SK-N-SH (cell line): ENCODE data around the gene CAPS.

Experiments used
- CHD2 ChIP-seq: fragments of 150-350 bp; IDR thresholded peaks from 2 replicates; pipeline ENCODE4 v1.6.1; 2018; ENCODE audit warnings: low read length; ENCODE audit not compliant: partially characterized antibody
- CTCF ChIP-seq: fragments of 200-600 bp; sonication (generic); IDR thresholded peaks from 2 replicates; pipeline ENCODE4 v1.6.1; 2017; ENCODE audit warnings: antibody characterized with exemption, mild to moderate bottlenecking, moderate library complexity
- EP300 ChIP-seq, 2 experiments: IDR thresholded peaks; 2 replicates each; pipeline versions ENCODE4 v1.4.0 to v1.6.1; 2012; ENCODE audit warnings: borderline replicate concordance in 1 of 2, low read depth in 1 of 2, low read length in 1 of 2
- EZH2phosphoT487 ChIP-seq: fragments of 200-600 bp; sonication (generic); IDR thresholded peaks from 2 replicates; pipeline ENCODE4 v1.6.1; 2017; ENCODE audit warnings: low read depth, mixed run types, mild to moderate bottlenecking, antibody characterized with exemption, moderate library complexity, borderline replicate concordance
- MXI1 ChIP-seq: IDR thresholded peaks from 2 replicates; pipeline ENCODE4 v1.6.1; 2012; ENCODE audit warnings: mild to moderate bottlenecking, low read depth, low read length, improper control_type of control experiment
- RAD21 ChIP-seq: IDR thresholded peaks from 2 replicates; pipeline ENCODE4 v1.6.1; 2012; ENCODE audit warnings: mild to moderate bottlenecking, low read length
- RCOR1 ChIP-seq: fragments of 150-350 bp; IDR thresholded peaks from 2 replicates; pipeline ENCODE4 v1.6.1; 2017; ENCODE audit warnings: antibody characterized with exemption, low read length
- REST ChIP-seq: IDR thresholded peaks from 2 replicates; pipeline ENCODE4 v1.6.1; 2012; ENCODE audit warnings: mild to moderate bottlenecking, low read depth, low read length, moderate library complexity
- USF2 ChIP-seq: fragments of 150-350 bp; IDR thresholded peaks from 2 replicates; pipeline ENCODE4 v1.6.1; 2017; ENCODE audit warnings: antibody characterized with exemption, low read length, low read depth, borderline replicate concordance
- YY1 ChIP-seq: IDR thresholded peaks from 2 replicates; pipeline ENCODE4 v1.4.0; 2012; ENCODE audit warnings: low read depth, mild to moderate bottlenecking
- TF ChIP-seq, protein P1 (sequence below): IDR thresholded peaks from 2 replicates; pipeline ENCODE4; 2012

GRCh38 chr19:5934069-5934401 lies 20.0 kb downstream of the CAPS start:
- no peak for TF ChIP-seq EP300 (IDR thresholded peaks at IDR 0.05; ENCODE audit: borderline replicate concordance in 1 of 2, low read depth in 1 of 2, low read length in 1 of 2)
- TF ChIP-seq RAD21 = no peak
- TF ChIP-seq REST = no peak
- TF ChIP-seq EZH2phosphoT487 = no peak
- no peak for TF ChIP-seq CHD2
- no peak for TF ChIP-seq CTCF
- no peak for TF ChIP-seq MXI1
- TF ChIP-seq RCOR1 = no peak
- no peak for TF ChIP-seq YY1
- TF ChIP-seq, protein P1, sequence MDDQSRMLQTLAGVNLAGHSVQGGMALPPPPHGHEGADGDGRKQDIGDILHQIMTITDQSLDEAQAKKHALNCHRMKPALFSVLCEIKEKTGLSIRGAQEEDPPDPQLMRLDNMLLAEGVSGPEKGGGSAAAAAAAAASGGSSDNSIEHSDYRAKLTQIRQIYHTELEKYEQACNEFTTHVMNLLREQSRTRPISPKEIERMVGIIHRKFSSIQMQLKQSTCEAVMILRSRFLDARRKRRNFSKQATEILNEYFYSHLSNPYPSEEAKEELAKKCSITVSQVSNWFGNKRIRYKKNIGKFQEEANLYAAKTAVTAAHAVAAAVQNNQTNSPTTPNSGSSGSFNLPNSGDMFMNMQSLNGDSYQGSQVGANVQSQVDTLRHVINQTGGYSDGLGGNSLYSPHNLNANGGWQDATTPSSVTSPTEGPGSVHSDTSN = no peak
- TF ChIP-seq USF2 = no peak
